Neural progenitor cell (in vitro differentiated cells): ENCODE measurements around the gene SRP14. TPM values are rescaled to one million over a fixed set of nuclear protein-coding genes. Genes with fewer than 3 reads are reported as not detected.
"Not testable (repeated sequence)": the region's sequence is repeated elsewhere in the genome, so short reads cannot be mapped to it uniquely, and the experiment has no call there.

ENCODE experiments used
- DNase-seq: peaks from one replicate; pipeline ENCODE4 v3.0.0-alpha.2; 2016; ENCODE audit warnings: low spot score
- H2AFZ ChIP-seq: fragments of 200-600 bp; sonication (generic); replicated peaks from 2 replicates; pipeline ENCODE4 v1.6.1; 2016; ENCODE audit warnings: antibody characterized with exemption
- H3F3A ChIP-seq: fragments of 200-600 bp; sonication (generic); 2 replicates; pipeline ENCODE4 v1.6.1; 2016; ENCODE audit warnings: antibody characterized with exemption, low read depth
- H3K27ac ChIP-seq: fragments of 200-600 bp; sonication (generic); 2 replicates; pipeline ENCODE4 v1.5.1; 2016; ENCODE audit warnings: mild to moderate bottlenecking
- H3K27me3 ChIP-seq: fragments of 200-600 bp; sonication (generic); 2 replicates; pipeline ENCODE4 v1.6.1; 2016; ENCODE audit warnings: mild to moderate bottlenecking, moderate library complexity
- H3K36me3 ChIP-seq: fragments of 200-600 bp; sonication (generic); 2 replicates; pipeline ENCODE4 v1.5.1; 2016
- H3K4me1 ChIP-seq: fragments of 200-600 bp; sonication (generic); 2 replicates; pipeline ENCODE4 v1.6.1; 2016; ENCODE audit warnings: mixed run types
- H3K4me2 ChIP-seq: fragments of 200-600 bp; sonication (generic); 2 replicates; pipeline ENCODE4 v1.6.1; 2016
- H3K4me3 ChIP-seq: fragments of 200-600 bp; sonication (generic); 2 replicates; pipeline ENCODE4 v1.5.1; 2016
- H3K79me2 ChIP-seq: fragments of 200-600 bp; sonication (generic); 2 replicates; pipeline ENCODE4 v1.6.1; 2016; ENCODE audit warnings: low read depth
- H3K9ac ChIP-seq: fragments of 200-600 bp; sonication (generic); 2 replicates; pipeline ENCODE4 v1.6.1; 2016
- H3K9me3 ChIP-seq: fragments of 200-600 bp; sonication (generic); 2 replicates; pipeline ENCODE4 v1.5.1; 2016; ENCODE audit warnings: low read depth
- H4K20me1 ChIP-seq: fragments of 200-600 bp; sonication (generic); 2 replicates; pipeline ENCODE4 v1.6.1; 2016; ENCODE audit warnings: low read depth
- H3K27ac Mint-ChIP-seq: 3 replicates; pipeline ENCODE4 v1.8.0; 2021; ENCODE audit warnings: mixed read lengths
- H3K27me3 Mint-ChIP-seq: 2 replicates; pipeline ENCODE4 v1.8.0; 2022; ENCODE audit warnings: low read depth, mild to moderate bottlenecking, inconsistent platforms, moderate library complexity, mixed read lengths; ENCODE audit not compliant: insufficient read depth
- H3K36me3 Mint-ChIP-seq: 3 replicates; pipeline ENCODE4 v1.8.0; 2021; ENCODE audit warnings: mixed read lengths
- H3K4me1 Mint-ChIP-seq: 3 replicates; pipeline ENCODE4 v1.8.0; 2021; ENCODE audit warnings: mixed read lengths
- H3K4me3 Mint-ChIP-seq: 3 replicates; pipeline ENCODE4 v1.8.0; 2021; ENCODE audit warnings: mild to moderate bottlenecking, moderate library complexity, mixed read lengths
- H3K9me3 Mint-ChIP-seq: 3 replicates; pipeline ENCODE4 v1.8.0; 2020; ENCODE audit warnings: mixed read lengths
- EZH2 ChIP-seq: fragments of 200-600 bp; sonication (generic); IDR thresholded peaks from 2 replicates; pipeline ENCODE4 v1.6.1; 2017; ENCODE audit warnings: antibody characterized with exemption, mild to moderate bottlenecking, moderate library complexity
- EZH2phosphoT487 ChIP-seq: fragments of 200-600 bp; sonication (generic); IDR thresholded peaks from 2 replicates; pipeline ENCODE4 v1.6.1; 2017; ENCODE audit warnings: antibody characterized with exemption
- total RNA-seq: library from RNA; depleted of rRNA; stranded (reverse); fragments of >200 nt; gene quantifications from 2 replicates; pipeline ENCODE4 v1.2.3, GENCODE V29; 2015; ENCODE audit warnings: low replicate concordance
- TF ChIP-seq, protein P1 (sequence below): fragments of 200-600 bp; sonication (generic); IDR thresholded peaks from 2 replicates; pipeline ENCODE4 v1.5.1; 2017; ENCODE audit warnings: antibody characterized with exemption, mild to moderate bottlenecking

Gene SRP14
- total RNA-seq, 1 donor from 2014 or later, result 461 TPM

DNA sequence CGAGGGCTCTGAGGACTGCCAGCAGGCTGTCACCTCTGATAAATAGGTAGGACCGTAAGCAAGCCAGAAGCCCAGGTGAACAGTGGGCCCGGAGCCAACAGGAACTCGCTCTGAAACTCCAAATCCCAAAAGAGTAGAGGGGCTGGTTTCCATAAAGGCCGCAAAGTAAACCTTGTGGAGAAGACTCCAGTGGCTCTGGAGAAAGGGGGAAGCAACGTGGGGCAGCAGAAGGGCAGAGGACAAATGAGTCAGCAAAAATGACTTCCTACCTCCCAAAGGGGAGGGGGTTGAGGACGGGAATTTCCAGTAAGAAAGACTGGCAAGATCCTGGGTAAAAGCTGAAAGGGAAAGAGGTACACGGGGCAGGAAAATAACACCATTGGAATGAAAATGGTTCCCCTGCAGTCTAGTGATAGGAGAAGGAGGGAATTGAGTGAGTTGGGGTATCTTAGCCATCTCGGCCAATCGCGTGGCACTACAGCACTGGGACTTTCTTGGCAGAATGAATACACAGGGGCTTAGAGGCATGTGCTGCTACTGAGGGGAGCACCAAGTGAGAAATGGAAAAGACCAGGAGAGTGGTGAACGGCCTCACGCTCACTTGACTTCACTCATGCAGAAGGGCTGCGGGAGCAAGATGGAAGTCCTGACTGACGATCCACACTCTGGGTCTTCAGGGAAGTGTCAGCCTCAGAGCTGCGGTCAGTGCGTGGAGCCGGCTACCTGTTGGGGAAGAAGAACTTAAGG, 36.5 kb upstream of the SRP14 start:
- H3K79me2 ChIP-seq, result no peaks in the 10 kb centered on the region
- no peak overlapping the region for H3K27ac ChIP-seq
- H4K20me1 ChIP-seq, result no peaks in the 10 kb centered on the region
- H3K4me3 ChIP-seq, result no peak overlapping the region
- Mint-ChIP-seq H3K4me3 (no peak overlapping the region), H3K9me3 (peaks cover 3% of the 10 kb centered on the region), H3K27me3 (no peaks in the 10 kb centered on the region), H3K36me3 (peaks cover 3% of the 10 kb centered on the region), H3K27ac (peak overlapping the region; percentile 84), H3K4me1 (peaks cover 23% of the 10 kb centered on the region)
- no peaks in the 10 kb centered on the region for H3K36me3 ChIP-seq
- H2AFZ ChIP-seq, result no peak overlapping the region
- H3K9ac ChIP-seq, result no peak overlapping the region
- no peaks in the 10 kb centered on the region for H3K4me1 ChIP-seq
- H3K27me3 ChIP-seq, result peaks cover 34% of the 10 kb centered on the region
- H3F3A ChIP-seq, result no peaks in the 10 kb centered on the region
- H3K4me2 ChIP-seq, result no peak overlapping the region
- H3K9me3 ChIP-seq, result no peaks in the 10 kb centered on the region
- TF ChIP-seq, protein P1, sequence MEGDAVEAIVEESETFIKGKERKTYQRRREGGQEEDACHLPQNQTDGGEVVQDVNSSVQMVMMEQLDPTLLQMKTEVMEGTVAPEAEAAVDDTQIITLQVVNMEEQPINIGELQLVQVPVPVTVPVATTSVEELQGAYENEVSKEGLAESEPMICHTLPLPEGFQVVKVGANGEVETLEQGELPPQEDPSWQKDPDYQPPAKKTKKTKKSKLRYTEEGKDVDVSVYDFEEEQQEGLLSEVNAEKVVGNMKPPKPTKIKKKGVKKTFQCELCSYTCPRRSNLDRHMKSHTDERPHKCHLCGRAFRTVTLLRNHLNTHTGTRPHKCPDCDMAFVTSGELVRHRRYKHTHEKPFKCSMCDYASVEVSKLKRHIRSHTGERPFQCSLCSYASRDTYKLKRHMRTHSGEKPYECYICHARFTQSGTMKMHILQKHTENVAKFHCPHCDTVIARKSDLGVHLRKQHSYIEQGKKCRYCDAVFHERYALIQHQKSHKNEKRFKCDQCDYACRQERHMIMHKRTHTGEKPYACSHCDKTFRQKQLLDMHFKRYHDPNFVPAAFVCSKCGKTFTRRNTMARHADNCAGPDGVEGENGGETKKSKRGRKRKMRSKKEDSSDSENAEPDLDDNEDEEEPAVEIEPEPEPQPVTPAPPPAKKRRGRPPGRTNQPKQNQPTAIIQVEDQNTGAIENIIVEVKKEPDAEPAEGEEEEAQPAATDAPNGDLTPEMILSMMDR, result no peak
- TF ChIP-seq EZH2 (no peak), EZH2phosphoT487 (no peak)
- no peak for DNase-seq

DNA sequence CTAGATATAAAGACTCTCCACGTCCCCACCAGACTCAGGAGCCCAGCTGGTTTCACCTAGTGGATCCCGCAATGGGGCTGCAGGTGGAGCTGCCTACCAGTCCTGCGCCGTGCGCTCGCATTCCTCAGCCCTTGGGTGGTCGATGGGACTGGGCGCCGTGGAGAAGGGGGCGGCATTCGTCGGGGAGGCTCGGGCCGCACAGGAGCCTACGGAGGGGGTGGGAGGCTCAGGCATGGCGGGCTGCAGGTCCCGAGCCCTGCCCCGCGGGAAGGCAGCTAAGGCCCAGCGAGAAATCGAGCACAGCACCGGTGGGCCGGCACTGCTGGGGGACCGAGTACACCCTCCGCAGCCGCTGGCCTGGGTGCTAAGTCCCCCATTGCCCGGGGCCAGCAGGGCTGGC, 35.7 kb upstream of the SRP14 start:
- not testable (repeated sequence) for H3K79me2 ChIP-seq, H3K9me3 Mint-ChIP-seq

DNA sequence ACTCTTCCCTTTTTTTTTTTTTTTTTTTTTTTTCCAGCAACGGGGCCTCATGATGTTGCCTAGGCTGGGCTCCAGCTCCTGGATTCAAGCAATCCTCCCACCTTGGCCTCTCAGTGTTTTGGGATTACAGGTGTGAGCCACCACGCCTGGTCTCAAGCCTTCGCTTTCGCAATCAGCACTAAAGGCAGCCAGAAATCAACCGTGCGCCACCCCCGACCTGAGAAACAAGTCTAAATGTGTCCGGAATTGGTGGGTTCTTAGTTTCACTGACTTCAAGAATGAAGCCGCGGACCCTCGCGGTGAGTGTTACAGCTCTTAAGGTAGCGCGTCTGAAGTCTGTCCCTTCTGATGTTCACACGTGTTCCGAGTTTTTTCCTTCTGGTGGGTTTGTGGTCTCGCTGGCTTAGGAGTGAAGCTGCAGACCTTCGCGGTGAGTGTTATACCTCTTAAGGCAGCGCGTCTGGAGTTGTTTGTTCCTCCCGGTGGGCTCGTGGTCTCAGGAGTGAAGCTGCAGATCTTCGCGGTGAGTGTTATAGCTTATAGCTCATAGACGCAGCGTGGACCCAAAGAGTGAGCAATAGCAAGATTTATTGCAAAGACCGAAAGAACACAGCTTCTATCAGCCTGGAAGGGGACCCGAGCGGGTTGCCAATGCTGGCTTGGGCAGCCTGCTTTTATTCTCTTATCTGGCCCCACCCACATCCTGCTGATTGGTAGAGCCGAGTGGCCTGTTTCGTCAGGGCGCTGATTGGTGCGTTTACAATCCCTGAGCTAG, 34.9 kb upstream of the SRP14 start:
- H3K9me3 ChIP-seq, H3K27ac ChIP-seq, H3K27me3 Mint-ChIP-seq, H4K20me1 ChIP-seq, H3K36me3 ChIP-seq, H3K4me2 ChIP-seq, H3K36me3 Mint-ChIP-seq, DNase-seq, H3K4me3 Mint-ChIP-seq, H3K9ac ChIP-seq, H2AFZ ChIP-seq, H3K4me3 ChIP-seq, H3K9me3 Mint-ChIP-seq, H3K79me2 ChIP-seq: not testable (repeated sequence)
- Mint-ChIP-seq H3K27ac (peak overlapping the region; percentile 70), H3K4me1 (peaks cover 22% of the 10 kb centered on the region)
- Histone ChIP-seq H3K27me3 (peaks cover 18% of the 10 kb centered on the region), H3F3A (peaks cover 12% of the 10 kb centered on the region), H3K4me1 (peaks cover 14% of the 10 kb centered on the region)

More for the DNA sequence above, 35.7 kb upstream of the SRP14 start:
- H3K36me3 Mint-ChIP-seq, H3K27me3 Mint-ChIP-seq, H3K27ac Mint-ChIP-seq, H3F3A ChIP-seq, H3K4me1 ChIP-seq, H3K4me3 Mint-ChIP-seq, DNase-seq, H4K20me1 ChIP-seq, H3K4me2 ChIP-seq, H3K9ac ChIP-seq, H3K9me3 ChIP-seq, H3K4me3 ChIP-seq, H2AFZ ChIP-seq, H3K36me3 ChIP-seq, H3K27ac ChIP-seq: not testable (repeated sequence)
- H3K27me3 ChIP-seq, result peaks cover 26% of the 10 kb centered on the region
- H3K4me1 Mint-ChIP-seq, result peaks cover 22% of the 10 kb centered on the region

DNA sequence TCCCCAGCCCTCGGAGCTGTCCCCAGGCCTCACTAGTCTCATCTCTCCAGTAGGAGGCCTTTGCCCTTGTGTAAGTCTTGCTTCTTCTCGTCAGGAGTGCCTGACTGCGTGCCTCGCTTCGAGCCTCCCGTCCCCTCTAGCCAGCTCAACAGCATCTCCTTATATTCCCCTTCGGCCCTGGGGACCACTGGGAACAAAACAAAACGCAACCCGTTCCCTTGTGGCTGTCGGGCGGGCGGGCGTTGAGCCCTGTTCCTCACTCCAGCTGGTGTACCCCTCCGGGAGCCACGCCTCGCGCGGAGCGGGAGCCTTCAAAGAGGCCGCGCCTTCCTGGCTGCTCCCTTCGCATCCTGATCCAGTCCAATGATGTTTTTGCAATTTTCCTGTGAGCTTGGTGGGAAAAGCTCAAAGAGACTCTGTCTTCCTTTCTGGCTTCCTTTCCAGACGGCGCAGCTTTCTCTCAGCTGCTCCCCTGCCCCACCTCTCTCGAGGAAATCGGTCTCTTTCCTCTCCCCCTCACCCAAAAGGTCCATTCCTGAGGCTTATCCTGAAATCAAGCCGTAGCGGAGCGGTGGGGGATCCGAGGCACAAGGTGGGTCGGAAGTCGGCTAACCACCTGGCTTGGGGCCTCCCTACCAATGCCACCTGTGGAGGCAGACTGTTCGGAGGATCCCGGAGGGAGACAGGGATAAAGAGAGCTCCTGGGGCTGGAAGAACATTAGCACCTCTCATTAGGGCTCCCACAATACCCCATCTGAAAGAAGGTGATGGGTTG, 33.4 kb upstream of the SRP14 start:
- TF ChIP-seq, protein P1, result no peak
- Mint-ChIP-seq H3K4me3 (peak overlapping the region; percentile 27), H3K27ac (peak overlapping the region; percentile 76), H3K27me3 (peaks cover 5% of the 10 kb centered on the region), H3K9me3 (peaks cover 3% of the 10 kb centered on the region), H3K4me1 (peaks cover 30% of the 10 kb centered on the region), H3K36me3 (peaks cover 3% of the 10 kb centered on the region)
- no peak for DNase-seq
- Histone ChIP-seq H3K9ac (no peak overlapping the region), H4K20me1 (peaks cover 8% of the 10 kb centered on the region), H3F3A (peaks cover 21% of the 10 kb centered on the region), H3K27me3 (peaks cover 5% of the 10 kb centered on the region), H3K27ac (no peak overlapping the region), H3K4me2 (no peak overlapping the region), H2AFZ (no peak overlapping the region), H3K4me1 (peaks cover 24% of the 10 kb centered on the region), H3K36me3 (no peaks in the 10 kb centered on the region), H3K79me2 (no peaks in the 10 kb centered on the region), H3K9me3 (no peaks in the 10 kb centered on the region), H3K4me3 (no peak overlapping the region)
